DMS114 treated with DMSO at 0.1 percent for 48 hours (cell line): ENCODE results near the gene ST6GALNAC3.

Experiments used
- DNase-seq: peaks from one replicate; lab custom pipeline; 2025; ENCODE audit not compliant: unreplicated experiment; lab: John Stamatoyannopoulos, UW

ST6GALNAC3 gene

GRCh38 chr1:76674689-76675210 lies 600.2 kb downstream of the ST6GALNAC3 start:
- no peak for DNase-seq

- DNase-seq: no peak
Observed at GRCh38 chr1:76677416-76678405, 603.2 kb downstream of the ST6GALNAC3 start.

- no peak for DNase-seq
Observed at GRCh38 chr1:76679534-76680152, 605.1 kb downstream of the ST6GALNAC3 start.

GRCh38 chr1:76680651-76681050 lies 606.1 kb downstream of the ST6GALNAC3 start:
- DNase-seq: no peak

- no peak for DNase-seq
Observed at GRCh38 chr1:76682138-76682537, 607.6 kb downstream of the ST6GALNAC3 start.
